IPS-NIHi11 (cell line): ENCODE measurements around the gene CMSS1.
"Not testable (repeated sequence)": the region's sequence is repeated elsewhere in the genome, so short reads cannot be mapped to it uniquely, and the experiment has no call there.

ENCODE experiments used
- DNase-seq: peaks from one replicate; pipeline ENCODE4 v3.0.0; 2012; ENCODE audit warnings: mixed read lengths, low spot score

Gene CMSS1

DNA sequence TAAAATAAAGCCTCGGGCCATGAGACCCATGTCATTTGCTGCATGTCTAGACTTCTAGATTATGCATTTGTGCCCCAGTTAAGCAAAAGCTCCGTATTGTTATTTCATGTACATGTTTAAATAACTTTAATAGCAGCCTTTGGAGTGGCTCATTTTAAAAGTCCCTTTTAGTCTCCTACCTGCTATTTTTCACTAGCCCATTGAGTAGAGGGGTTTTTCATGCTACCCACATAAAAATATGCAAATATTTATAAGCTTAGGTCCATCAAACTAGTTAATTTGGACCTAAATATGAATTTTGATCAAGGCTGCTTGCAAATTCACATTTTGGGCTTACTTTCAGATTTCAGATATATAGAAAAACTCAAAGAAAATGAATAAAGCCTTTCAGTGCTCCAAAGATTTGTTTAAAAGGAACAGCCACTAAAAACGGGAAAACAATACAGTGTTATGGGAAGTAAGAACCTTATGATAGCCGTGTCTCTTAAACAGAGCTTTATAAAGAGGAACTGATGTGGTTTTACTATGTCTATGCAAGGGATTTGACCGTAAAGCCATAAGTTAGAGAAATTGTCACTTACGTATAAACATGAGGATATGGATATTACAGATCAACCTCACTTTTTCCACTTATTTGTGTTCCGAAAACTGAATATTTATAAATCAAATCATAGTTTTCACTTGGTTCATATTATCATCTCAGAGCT, 266.6 kb downstream of the CMSS1 start:
- DNase-seq = no peak

GRCh38 chr3:100086401-100086800, 268.7 kb downstream of the CMSS1 start:
- DNase-seq = no peak

DNA sequence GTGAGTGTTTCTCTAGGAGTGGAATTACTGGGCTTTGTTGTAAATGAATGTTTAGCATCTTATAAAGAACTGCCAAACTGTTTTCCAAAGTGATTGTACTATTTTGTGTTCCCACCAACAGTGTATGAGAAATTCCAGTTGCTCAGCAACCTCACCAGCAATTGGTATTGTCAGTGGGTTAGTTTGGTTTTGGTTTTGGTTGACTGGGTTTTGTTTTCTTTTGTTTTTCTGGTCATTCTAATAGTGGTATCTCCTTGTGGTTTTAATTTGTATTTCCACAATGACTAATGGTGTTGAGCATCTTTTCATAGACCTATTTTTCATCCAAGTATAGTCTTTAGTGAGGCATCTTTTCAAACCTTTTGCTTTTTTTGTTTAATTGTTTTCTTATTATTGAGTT, 269.5 kb downstream of the CMSS1 start:
- no peak for DNase-seq

GRCh38 chr3:100088735-100089368, 271.2 kb downstream of the CMSS1 start:
- no peak for DNase-seq

- peak; percentile 42 for DNase-seq
Observed at GRCh38 chr3:100089812-100090668, 272.4 kb downstream of the CMSS1 start.

DNA sequence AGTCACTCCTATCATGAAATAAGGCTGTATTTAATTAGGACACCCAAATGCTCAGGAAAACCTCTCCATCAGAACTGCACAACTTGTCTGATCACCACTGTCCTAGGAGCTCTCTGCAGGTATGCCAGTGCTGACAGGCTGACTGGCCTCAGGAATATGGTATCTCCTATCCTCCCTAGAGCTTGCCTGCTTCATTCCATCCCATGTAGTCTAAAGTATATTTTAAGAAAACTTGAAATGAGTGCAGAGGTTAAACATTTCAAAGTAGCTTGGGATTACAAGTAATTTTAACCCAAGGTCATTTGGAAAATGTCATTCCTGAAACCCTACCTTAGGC, 273.0 kb downstream of the CMSS1 start:
- no peak for DNase-seq

GRCh38 chr3:100093831-100094230, 276.2 kb downstream of the CMSS1 start:
- no peak for DNase-seq

- DNase-seq = not testable (repeated sequence)
Observed at GRCh38 chr3:100096286-100096685, 278.6 kb downstream of the CMSS1 start.

DNA sequence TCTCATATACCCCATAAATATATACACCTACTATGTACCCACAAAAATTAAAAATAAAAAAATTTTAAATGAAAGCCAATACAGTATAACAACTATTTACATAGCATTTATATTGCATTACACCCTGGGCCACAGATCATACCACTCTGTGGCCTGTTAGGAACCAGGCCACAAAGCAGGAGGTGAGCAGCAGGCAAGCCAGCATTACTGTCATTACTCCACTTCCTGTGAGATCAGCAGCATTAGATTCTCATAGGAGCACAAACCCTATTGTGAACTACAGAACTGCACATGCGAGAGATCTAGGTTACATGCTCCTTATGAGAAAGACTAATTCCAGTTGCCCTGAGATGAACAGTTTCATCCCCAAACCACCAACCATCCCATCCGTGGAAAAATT, 279.2 kb downstream of the CMSS1 start:
- DNase-seq = no peak

DNA sequence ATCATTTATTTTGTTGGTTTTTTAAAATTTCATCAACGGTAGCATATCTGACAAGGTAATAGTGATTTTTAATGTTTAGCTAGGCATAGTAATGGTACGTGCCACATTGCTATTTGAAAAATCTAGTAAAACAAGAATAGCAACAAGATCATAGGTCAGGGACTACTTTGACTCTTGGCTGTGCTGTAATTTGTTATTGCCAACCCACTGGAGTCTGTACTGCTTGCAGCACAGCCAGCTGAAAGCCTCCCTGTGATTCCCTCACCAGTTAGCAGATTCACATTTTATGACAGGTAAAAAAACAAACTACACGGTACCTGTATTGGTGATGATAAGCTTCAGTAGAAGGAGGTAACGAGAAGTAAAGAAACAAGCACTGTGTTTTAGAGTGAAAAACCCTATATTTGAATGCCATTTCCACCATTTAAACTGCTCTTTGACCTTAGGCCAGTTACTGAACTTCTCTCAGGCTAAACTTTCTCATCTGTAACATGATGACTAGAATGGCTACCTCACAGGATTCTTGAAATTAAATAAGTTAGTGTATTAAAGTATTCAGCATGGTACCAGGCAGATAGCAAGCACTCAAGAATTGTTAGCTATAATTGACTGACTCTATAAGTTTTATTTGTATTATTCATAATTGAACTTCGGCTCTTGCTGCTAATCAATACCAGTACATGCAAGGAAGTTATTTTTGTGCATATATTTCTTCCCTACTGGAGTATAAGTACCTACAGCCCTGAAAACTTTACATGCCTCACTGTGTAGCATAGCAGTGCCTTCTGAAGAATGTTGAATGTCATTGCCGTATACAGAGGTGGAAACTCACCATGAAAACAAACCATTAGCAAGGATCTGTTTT, 280.5 kb downstream of the CMSS1 start:
- DNase-seq = peak; percentile 38

DNA sequence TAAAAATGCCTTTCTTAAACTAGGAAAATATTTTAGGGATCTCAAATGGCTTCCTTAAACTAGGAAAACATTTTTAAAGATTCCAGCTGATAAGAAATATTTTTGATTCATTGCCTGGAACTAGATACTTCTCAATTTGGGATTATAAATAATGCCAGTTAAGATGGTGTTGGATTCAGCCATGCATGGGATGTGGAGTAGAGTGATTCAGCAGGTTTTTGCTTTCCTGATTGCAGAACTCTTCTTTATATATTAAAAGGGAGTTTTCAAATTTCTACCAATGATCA, 281.1 kb downstream of the CMSS1 start:
- DNase-seq = no peak

DNA sequence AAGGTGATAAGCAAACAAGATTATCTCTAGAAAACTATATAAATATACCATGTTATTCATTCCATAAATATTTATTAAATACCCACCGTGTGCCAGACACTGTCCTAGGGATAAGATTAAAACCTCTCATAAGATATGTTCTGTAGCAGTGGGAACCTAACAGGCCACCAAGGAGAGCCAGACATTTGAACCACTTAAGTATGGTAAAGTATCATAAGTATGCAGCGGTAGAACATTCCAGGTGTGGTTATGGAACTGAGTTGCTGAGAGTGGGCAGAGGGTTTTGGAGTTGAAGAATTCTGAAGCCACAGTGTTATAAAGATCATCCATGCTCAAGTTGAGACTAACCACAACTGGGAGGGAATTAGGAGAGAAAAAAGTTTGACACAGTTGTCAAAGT, 282.0 kb downstream of the CMSS1 start:
- DNase-seq = no peak

GRCh38 chr3:100100425-100100824, 282.8 kb downstream of the CMSS1 start:
- no peak for DNase-seq

DNA sequence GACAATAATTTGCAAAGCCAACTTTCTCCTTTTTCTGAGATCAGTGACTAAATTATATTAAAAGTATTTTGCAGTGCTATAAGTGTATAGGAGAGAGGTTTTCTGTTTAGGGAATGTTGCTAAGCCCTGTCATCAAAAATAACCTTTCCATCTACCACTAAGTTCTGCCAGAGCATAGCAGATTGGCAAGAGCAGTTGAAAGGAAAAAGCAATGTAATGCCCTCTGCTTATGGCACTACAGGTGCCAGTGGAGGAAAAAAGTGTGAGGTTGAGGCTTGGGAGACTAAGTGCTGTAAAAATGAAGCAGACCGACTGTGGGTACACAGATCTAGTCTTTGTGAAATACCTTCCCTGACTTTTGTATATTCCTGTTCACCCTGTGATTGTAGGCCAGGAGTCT, 285.1 kb downstream of the CMSS1 start:
- DNase-seq = no peak

DNA sequence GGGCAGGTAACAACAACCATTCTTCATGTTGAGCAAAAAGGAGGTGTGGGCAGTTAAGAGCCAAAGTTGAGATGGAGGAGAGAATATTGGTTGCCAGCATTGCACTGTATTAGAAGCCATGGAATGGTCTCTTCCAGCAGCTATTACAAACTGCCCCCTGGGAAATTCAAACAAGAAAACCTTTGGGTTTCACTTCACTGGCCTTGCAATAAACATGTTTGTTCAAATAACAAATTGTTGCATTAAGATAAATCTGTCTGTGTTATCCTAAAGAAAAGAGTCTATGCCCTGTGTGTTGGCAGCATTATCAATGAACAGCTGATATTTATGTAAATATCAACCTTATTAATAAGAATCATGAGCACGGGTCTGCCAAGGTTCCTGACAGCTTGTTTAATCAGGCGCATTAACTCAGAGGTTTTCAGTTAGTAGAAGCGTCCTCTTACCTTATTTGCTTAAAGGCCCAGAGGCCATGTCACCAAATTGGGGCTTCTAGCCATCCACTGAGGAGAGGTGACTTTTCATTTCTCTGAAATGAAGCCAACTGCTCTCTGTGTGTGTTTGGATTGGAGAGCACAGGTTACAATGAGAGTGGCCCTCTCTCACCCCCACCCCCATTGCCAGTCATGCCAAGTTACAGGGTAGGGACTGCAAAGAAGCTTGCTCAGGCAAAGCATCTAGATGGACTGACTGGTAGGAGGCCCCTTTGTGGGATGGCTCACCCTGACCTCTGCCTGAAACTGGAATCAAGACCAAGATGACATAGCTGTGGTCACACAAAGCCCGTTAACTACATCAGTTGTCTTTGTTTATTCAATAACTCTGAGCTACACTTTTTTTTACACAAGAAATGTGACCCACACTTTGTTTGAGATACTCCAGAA, 286.1 kb downstream of the CMSS1 start:
- no peak for DNase-seq

GRCh38 chr3:100104442-100104798, 286.8 kb downstream of the CMSS1 start:
- no peak for DNase-seq

DNA sequence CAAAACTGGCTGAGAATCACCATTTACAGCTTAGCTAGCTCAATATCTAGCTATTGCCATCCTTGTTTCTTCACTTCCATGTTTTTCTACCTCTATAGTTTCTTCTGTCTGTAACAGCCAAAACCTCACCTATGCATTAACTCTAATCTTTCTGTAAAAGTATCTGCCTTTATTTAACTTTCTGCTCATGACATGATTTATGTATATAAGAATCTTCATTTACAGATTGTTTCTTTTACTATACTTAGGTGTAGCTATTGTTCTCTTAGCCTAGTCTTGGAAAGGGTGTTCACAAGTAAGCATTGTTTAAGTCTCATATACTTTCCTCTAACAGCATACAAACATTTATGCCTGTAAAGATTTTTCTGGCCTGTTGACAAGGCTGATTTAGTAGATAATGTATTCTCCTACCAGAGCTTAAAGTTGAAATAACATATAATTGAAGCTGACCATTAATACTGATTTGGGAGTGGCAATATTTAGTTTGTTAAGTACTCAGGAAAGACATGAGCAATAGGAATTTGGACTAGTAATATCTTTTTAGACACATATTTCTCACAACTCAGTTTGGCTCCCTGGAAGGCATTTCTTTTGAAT, 287.3 kb downstream of the CMSS1 start:
- no peak for DNase-seq

DNA sequence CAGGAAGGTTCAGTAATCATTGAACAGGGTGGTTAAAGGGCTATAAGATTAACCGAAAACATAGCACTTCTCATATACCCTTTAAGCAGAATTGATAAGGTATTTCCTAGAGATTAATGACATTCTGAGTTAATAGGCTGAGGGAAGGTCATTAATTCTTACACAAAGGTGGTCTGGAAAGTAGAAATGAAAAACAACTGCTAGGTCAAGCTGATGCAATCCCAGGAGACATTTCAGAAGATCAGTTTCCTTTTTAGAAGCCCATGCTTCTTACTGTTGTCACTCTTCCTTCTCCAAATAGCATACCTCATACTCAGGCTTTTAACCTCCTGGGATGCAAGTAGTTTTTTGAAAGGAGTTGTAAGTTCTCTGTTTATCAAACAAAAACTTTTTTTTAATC, 287.8 kb downstream of the CMSS1 start:
- DNase-seq = no peak

- DNase-seq = no peak
Observed at GRCh38 chr3:100106094-100106493, 288.4 kb downstream of the CMSS1 start.

DNA sequence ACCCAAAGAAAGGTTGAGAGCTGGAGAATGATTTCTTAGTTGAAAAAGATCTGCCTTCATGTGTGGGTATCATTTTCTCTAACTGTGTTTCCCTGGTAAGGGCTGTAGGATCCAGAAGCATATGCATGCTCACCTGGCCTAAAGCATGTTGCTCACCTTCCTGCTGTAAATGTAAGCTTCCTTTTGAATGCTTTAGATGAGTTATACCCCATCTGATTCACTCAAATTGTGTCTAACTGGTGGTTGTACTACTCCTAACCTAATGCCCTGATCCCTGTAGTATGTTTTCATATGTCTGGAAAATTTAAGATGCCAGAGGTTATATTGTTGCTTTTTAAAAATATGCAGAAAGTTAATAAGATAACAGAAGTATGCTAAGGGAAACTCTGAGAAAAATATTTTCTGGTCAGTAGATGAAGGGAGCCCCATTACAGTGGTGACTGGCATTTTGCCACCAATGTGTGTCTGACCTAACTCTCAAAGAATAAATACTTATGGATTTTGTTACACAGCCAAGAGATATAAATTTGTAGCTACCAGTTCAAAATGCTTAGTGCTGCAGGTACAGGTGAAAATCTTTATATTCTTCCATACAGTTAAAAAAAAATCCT, 289.0 kb downstream of the CMSS1 start:
- no peak for DNase-seq
